HG02610 (cell line): Measurements from ENCODE around the gene CYB5R3.
"Not testable (repeated sequence)": the region's sequence is repeated elsewhere in the genome, so short reads cannot be mapped to it uniquely, and the experiment has no call there.

Experiments used
- ATAC-seq: cut with Tn5 transposase; IDR thresholded peaks from one replicate; pipeline ENCODE4 v1.9.1; 2021; ENCODE audit warnings: mild to moderate bottlenecking, moderate library complexity; ENCODE audit not compliant: unreplicated experiment

Gene CYB5R3

GRCh38 chr22:42679691-42680090, 30.5 kb upstream of the CYB5R3 start:
- ATAC-seq, result no peak

GRCh38 chr22:42678894-42679293, 29.7 kb upstream of the CYB5R3 start:
- ATAC-seq, result no peak

GRCh38 chr22:42677936-42678335, 28.7 kb upstream of the CYB5R3 start:
- not testable (repeated sequence) for ATAC-seq

- ATAC-seq, result no peak
Measured at GRCh38 chr22:42676059-42676607, 26.9 kb upstream of the CYB5R3 start.

- ATAC-seq, result no peak
Measured at GRCh38 chr22:42673898-42674401, 24.8 kb upstream of the CYB5R3 start.

- not testable (repeated sequence) for ATAC-seq
Measured at GRCh38 chr22:42673071-42673470, 23.9 kb upstream of the CYB5R3 start.

- no peak for ATAC-seq
Measured at GRCh38 chr22:42670921-42671709, 21.9 kb upstream of the CYB5R3 start.

DNA sequence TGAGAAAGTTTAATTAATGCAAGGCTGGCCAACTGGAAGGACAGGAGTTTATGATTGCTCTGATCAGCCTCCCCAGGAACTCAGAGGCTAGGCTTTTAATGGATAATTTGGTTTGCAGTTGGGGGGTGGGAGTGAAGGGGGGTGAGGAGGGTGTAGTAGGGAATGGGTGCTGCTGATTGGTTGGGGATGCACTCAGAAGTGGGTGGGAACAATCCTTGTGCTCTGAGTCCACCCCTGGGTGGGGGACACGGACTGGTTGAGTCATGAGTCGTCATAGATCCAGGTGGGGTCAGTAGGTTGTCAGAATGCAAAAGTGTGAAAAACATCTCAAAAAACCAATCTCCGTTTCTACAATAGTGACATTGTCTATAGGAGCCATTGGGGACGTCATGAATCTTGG, 20.9 kb upstream of the CYB5R3 start:
- no peak for ATAC-seq

DNA sequence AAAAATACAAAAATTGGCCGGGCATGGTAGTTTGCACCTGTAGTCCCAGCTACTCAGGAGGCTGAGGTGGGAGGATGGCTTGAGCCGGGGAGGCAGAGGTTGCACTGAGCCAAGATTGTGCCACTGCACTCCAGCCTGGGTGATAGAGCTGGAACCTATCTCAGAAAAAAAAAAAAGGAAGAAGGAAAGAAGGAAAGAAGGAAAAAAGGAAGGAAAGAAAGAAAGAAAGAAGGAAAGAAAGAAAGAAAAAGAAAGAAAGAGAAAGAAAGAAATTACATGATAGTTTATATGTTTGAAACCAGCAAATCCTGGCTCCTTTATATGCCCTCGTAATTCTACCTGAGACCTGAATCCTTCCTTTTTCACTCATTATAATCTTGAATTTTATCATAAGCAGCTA, 17.2 kb upstream of the CYB5R3 start:
- ATAC-seq, result not testable (repeated sequence)

DNA sequence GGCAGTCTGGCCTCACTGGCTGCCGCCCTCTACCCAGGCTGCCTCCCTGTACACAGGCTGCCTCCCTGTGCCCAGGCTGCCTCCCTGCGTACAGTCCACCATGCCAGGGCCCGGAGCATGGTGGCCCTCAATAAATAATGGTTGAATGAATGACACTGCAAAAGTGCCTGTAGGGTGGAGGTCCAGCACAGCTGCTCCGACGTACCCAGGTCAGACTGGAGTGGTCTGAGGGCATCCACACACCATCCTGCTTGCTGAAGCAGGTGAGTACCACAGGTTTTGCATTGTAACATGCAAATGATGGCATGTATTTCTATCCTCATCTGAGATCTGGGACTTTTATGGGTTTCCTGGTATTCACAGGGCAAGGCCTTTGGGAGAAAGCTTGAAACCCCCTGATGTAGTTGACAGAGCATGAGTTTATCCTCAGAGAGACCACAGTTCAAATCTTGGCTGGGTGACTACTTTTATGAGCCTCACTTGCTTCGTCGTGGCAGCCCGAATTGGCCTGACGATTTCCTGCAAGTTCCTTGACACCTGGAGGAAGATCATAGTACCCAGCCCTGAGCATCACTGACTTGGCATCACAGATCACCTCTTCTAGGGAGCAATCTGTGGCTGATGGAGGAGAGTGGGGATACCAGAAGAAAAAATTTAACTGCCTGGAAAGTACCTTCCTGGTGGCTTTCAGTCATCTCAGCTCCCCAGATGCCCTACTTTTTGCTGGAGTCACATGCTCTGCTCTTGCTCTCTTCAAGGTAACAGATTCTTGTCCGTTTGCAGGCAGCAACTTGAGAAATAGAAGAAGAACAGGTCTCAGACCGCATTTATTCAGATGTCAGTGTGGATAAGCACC, 16.0 kb upstream of the CYB5R3 start:
- peak; percentile 68 for ATAC-seq

- no peak for ATAC-seq
Measured at GRCh38 chr22:42661985-42662831, 13.0 kb upstream of the CYB5R3 start.

- no peak for ATAC-seq
Measured at GRCh38 chr22:42656578-42656977, 7.4 kb upstream of the CYB5R3 start.

DNA sequence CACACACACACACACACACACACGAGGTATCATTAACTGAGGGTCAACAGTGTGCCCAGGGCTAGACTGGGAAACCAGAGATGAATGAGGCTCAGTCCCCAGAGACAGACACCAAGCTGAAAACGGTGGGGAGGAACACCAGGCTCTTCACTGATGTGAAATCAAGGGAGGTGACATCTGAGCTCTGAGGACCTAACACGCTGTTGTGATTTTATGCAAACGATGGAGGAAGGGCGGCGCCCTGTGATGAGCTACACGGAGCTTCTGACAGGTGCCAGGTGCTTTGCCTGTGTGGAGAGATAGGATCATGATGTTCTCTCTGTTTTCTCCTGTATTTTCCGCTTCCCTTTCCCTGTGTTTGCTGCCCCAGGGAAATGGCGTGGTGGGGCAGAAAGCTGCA, 6.5 kb upstream of the CYB5R3 start:
- ATAC-seq, result peak; percentile 45

GRCh38 chr22:42654436-42655073, 5.4 kb upstream of the CYB5R3 start:
- no peak for ATAC-seq

DNA sequence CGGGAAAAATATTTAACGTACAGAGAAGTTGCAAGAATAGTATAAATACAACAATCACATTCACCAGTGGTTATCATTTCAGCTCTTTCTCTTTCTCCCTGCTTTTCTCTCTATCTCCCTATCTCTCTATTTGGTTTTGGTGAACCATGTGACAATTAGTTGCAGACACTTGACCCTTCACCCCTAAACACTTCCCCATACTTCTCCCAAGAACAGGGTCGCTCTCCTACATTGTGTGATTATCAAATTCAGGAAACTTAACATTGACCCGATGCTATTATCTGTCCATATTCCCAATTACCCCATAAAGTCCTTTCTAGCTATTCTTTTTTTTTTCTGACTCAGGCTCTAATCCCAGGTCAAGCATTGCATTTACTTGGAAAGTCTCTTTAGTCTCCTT, 4.8 kb upstream of the CYB5R3 start:
- ATAC-seq, result no peak

DNA sequence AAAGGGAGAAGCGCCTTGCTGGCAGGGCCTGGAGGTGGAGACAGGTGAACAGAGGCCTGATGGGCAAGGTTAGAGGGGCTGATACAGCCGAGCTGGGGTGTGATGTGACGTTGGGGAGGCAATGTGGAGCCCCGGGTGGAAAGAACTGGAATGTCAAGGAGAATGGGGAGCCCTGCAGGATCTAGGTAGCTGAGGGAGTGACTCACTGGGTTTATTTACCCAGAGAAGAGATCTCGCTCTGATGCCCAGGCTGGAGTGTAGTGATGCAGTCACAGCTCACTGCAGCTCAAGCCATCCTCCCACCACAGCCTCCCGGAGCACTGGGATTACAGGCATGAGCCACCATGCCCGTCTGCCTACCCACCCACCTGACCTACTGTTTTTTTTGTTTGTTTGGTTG, 1.9 kb upstream of the CYB5R3 start:
- no peak for ATAC-seq

GRCh38 chr22:42648368-42649245, 585 bp downstream of the CYB5R3 start:
- peak; percentile 36 for ATAC-seq

DNA sequence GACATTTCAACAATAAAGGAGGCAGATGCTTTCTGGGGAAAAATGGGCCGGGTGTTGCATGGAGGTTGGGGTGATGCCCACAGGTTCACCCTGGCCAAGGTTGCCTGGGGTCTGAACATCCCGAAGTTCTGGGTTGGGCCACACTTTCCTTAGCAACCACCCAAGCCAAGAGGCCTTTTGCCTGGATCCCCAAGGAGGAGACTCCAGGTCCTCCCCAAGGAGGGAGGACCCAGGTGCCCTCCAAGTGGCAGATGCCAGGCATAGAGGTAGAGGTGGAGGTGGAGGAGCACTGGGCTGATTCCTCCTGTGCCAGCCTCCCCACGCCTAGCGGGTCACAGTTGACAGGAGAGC, 1.2 kb downstream of the CYB5R3 start:
- ATAC-seq, result no peak
